A549 (cell line): Measurements from ENCODE around the gene USP2.

ENCODE experiments used
- EHF ChIP-seq: fragments of 250-450 bp; sonication (Bioruptor Pico); IDR thresholded peaks from 2 replicates; pipeline ENCODE4 v1.5.0; 2020; ENCODE audit warnings: mild to moderate bottlenecking
- ESRRA ChIP-seq: fragments of 150-350 bp; IDR thresholded peaks from 2 replicates; pipeline ENCODE4 v1.6.1; 2014; ENCODE audit warnings: mild to moderate bottlenecking, low read length, borderline replicate concordance
- HDAC2 ChIP-seq: fragments of 200-600 bp; sonication (generic); IDR thresholded peaks from 2 replicates; pipeline ENCODE4 v1.6.1; 2016
- MYC ChIP-seq: IDR thresholded peaks from 2 replicates; pipeline ENCODE4 v1.6.1; 2012; ENCODE audit warnings: mild to moderate bottlenecking, inconsistent platforms, low read length, improper control_type of control experiment, borderline replicate concordance
- NFE2L2 ChIP-seq: fragments of 150-350 bp; conservative IDR thresholded peaks from 2 replicates; pipeline ENCODE4 v1.6.1; 2014; ENCODE audit warnings: low read length
- POLR2A ChIP-seq: IDR thresholded peaks from 2 replicates; pipeline ENCODE4 v1.6.1; 2012; ENCODE audit warnings: mild to moderate bottlenecking, low read length
- RAD21 ChIP-seq, 2 experiments: fragments of >200 bp in 1 of 2; sonication (Bioruptor Twin) in 1 of 2; formaldehyde crosslinking in 1 of 2; IDR thresholded peaks in 1 of 2; conservative IDR thresholded peaks in 1 of 2; 2 replicates in 1 of 2; 3 replicates in 1 of 2; pipeline ENCODE4 v1.6.1; 2012 to 2018; ENCODE audit warnings: inconsistent platforms in 1 of 2
- RCOR1 ChIP-seq: fragments of 150-350 bp; IDR thresholded peaks from 2 replicates; pipeline ENCODE4 v1.6.1; 2014; ENCODE audit warnings: antibody characterized with exemption, low read length, low read depth
- SMC3 ChIP-seq: fragments of >200 bp; sonication (Bioruptor Twin); formaldehyde crosslinking; IDR thresholded peaks from 3 replicates; pipeline ENCODE4 v1.6.1; 2018; ENCODE audit warnings: inconsistent platforms
- TF ChIP-seq, protein P1 (sequence below): fragments of >200 bp; sonication (Bioruptor Twin); formaldehyde crosslinking; IDR thresholded peaks from 3 replicates; pipeline ENCODE4 v1.5.1; 2016
- TF ChIP-seq, protein P2 (sequence below): IDR thresholded peaks from 2 replicates; pipeline ENCODE4 v1.6.1; 2012
- TF ChIP-seq, protein P3 (sequence below): fragments of 250-450 bp; sonication (Bioruptor Pico); IDR thresholded peaks from 2 replicates; pipeline ENCODE4 v1.5.0; 2021; ENCODE audit warnings: mild to moderate bottlenecking, moderate library complexity, borderline replicate concordance
- TF ChIP-seq, protein P4 (sequence below): fragments of 200-600 bp; sonication (generic); IDR thresholded peaks from 2 replicates; pipeline ENCODE4 v1.6.1; 2016; ENCODE audit warnings: antibody characterized with exemption, mild to moderate bottlenecking, moderate library complexity

DNA sequence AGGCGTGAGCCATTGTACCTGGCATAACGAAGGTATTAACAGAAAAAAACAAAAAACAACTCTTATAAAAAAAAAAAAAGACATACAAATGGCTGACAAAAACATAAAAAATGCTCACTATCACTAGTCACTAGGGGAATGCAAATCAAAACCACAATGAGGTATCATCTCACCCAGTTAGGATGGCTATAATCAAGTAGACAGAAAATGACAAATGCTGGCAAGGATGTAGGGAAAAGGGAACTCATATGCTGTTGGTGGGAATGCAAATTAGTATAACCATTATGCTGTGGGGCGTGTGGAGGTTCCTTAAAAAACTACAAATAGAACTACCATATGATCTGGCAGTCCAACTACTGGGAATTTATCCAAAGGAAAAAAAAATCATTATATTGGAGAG lies 24.5 kb upstream of the USP2 start:
- TF ChIP-seq, protein P1, sequence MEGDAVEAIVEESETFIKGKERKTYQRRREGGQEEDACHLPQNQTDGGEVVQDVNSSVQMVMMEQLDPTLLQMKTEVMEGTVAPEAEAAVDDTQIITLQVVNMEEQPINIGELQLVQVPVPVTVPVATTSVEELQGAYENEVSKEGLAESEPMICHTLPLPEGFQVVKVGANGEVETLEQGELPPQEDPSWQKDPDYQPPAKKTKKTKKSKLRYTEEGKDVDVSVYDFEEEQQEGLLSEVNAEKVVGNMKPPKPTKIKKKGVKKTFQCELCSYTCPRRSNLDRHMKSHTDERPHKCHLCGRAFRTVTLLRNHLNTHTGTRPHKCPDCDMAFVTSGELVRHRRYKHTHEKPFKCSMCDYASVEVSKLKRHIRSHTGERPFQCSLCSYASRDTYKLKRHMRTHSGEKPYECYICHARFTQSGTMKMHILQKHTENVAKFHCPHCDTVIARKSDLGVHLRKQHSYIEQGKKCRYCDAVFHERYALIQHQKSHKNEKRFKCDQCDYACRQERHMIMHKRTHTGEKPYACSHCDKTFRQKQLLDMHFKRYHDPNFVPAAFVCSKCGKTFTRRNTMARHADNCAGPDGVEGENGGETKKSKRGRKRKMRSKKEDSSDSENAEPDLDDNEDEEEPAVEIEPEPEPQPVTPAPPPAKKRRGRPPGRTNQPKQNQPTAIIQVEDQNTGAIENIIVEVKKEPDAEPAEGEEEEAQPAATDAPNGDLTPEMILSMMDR: no peak
- TF ChIP-seq POLR2A: no peak
- no peak for TF ChIP-seq HDAC2
- no peak for TF ChIP-seq ESRRA
- TF ChIP-seq SMC3: no peak
- no peak for TF ChIP-seq NFE2L2
- TF ChIP-seq RAD21 (conservative IDR thresholded peaks at IDR 0.05 in 1 of 2, IDR thresholded peaks at IDR 0.05 in 1 of 2): no peak
- TF ChIP-seq, protein P2, sequence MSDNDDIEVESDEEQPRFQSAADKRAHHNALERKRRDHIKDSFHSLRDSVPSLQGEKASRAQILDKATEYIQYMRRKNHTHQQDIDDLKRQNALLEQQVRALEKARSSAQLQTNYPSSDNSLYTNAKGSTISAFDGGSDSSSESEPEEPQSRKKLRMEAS: no peak
- TF ChIP-seq, protein P3, sequence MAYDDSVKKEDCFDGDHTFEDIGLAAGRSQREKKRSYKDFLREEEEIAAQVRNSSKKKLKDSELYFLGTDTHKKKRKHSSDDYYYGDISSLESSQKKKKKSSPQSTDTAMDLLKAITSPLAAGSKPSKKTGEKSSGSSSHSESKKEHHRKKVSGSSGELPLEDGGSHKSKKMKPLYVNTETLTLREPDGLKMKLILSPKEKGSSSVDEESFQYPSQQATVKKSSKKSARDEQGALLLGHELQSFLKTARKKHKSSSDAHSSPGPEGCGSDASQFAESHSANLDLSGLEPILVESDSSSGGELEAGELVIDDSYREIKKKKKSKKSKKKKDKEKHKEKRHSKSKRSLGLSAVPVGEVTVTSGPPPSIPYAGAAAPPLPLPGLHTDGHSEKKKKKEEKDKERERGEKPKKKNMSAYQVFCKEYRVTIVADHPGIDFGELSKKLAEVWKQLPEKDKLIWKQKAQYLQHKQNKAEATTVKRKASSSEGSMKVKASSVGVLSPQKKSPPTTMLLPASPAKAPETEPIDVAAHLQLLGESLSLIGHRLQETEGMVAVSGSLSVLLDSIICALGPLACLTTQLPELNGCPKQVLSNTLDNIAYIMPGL (CRISPR knock-in tag): no peak
- no peak for TF ChIP-seq RCOR1
- TF ChIP-seq MYC: no peak
- TF ChIP-seq, protein P4, sequence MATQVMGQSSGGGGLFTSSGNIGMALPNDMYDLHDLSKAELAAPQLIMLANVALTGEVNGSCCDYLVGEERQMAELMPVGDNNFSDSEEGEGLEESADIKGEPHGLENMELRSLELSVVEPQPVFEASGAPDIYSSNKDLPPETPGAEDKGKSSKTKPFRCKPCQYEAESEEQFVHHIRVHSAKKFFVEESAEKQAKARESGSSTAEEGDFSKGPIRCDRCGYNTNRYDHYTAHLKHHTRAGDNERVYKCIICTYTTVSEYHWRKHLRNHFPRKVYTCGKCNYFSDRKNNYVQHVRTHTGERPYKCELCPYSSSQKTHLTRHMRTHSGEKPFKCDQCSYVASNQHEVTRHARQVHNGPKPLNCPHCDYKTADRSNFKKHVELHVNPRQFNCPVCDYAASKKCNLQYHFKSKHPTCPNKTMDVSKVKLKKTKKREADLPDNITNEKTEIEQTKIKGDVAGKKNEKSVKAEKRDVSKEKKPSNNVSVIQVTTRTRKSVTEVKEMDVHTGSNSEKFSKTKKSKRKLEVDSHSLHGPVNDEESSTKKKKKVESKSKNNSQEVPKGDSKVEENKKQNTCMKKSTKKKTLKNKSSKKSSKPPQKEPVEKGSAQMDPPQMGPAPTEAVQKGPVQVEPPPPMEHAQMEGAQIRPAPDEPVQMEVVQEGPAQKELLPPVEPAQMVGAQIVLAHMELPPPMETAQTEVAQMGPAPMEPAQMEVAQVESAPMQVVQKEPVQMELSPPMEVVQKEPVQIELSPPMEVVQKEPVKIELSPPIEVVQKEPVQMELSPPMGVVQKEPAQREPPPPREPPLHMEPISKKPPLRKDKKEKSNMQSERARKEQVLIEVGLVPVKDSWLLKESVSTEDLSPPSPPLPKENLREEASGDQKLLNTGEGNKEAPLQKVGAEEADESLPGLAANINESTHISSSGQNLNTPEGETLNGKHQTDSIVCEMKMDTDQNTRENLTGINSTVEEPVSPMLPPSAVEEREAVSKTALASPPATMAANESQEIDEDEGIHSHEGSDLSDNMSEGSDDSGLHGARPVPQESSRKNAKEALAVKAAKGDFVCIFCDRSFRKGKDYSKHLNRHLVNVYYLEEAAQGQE: no peak
- no peak for TF ChIP-seq EHF
